ENCODE measurements around the gene HS3ST5. TPM values are rescaled to one million over a fixed set of nuclear protein-coding genes. Genes with fewer than 3 reads are reported as not detected.

The HS3ST5 gene
- total and polyA plus RNA-seq, 2 donors from 2014 or later, result 0.09 TPM; not detected in 1

DNA sequence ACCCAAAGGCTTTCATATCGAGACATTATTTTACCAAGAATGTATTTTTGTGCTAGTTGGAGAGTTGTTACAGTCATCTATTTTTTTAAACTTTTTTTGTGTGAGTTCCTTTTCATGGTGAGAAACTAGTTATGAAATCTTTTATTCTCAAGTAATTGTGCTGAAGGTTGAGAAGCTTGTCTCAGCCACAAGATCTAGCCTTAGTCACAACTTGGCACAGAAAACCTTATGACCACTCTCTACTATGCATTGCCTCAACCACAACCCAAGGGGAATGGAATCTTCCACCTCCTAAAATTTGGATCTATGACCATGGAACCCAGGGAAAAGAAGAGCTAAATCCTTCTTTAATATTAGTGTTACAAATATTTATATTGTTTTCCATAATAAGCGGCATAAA lies 58.5 kb downstream of the HS3ST5 start:
- Histone ChIP-seq H3K4me3 (ENCODE audit: low read length in 3 of 3) (no peak overlapping the region), H3K27me3 (ENCODE audit: control insufficient read depth, insufficient read depth, low read length) (no peaks in the 10 kb centered on the region), H3K9me3 (ENCODE audit: control insufficient read depth in 2 of 3, insufficient read depth in 1 of 3, low read length in 3 of 3) (no peaks in the 10 kb centered on the region), H3K4me1 (ENCODE audit: control insufficient read depth in 2 of 3, insufficient read depth in 2 of 3, low read depth in 1 of 3, low read length in 3 of 3) (no peaks in the 10 kb centered on the region), H3K9ac (ENCODE audit: low read length in 3 of 3) (no peak overlapping the region), H3K27ac (ENCODE audit: low read depth in 2 of 2, low read length in 2 of 2) (no peak overlapping the region), H3K36me3 (ENCODE audit: control insufficient read depth in 2 of 3, insufficient read depth in 3 of 3, low read length in 3 of 3) (no peaks in the 10 kb centered on the region)
- FAIRE-seq (no peak), DNase-seq (no peak)
- TF ChIP-seq, protein P1, sequence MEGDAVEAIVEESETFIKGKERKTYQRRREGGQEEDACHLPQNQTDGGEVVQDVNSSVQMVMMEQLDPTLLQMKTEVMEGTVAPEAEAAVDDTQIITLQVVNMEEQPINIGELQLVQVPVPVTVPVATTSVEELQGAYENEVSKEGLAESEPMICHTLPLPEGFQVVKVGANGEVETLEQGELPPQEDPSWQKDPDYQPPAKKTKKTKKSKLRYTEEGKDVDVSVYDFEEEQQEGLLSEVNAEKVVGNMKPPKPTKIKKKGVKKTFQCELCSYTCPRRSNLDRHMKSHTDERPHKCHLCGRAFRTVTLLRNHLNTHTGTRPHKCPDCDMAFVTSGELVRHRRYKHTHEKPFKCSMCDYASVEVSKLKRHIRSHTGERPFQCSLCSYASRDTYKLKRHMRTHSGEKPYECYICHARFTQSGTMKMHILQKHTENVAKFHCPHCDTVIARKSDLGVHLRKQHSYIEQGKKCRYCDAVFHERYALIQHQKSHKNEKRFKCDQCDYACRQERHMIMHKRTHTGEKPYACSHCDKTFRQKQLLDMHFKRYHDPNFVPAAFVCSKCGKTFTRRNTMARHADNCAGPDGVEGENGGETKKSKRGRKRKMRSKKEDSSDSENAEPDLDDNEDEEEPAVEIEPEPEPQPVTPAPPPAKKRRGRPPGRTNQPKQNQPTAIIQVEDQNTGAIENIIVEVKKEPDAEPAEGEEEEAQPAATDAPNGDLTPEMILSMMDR (IDR thresholded peaks at IDR 0.05; ENCODE audit: borderline replicate concordance, extremely low read depth, insufficient read depth), result no peak
- intact Hi-C loops (cut with DNase I), result no loop called here

DNA sequence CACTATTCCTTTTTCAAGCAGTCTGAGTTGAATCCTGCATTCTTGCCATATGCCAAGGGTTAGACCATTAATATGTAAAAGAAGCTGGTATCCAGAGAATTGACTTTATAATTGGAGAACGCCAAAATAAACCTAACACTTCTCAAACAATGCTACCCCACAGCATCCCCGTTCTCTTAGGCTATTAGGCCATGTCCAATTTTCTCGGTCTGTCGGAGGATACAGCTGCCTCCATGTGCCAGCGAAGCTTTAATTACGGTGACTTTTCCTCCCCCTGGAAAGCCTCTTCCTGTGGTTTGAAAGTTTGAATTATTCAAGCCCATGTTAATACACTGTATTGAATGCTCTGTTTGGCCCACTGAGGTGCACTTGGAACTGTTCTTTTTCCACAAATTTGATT lies 60.5 kb downstream of the HS3ST5 start:
- H3K27me3 ChIP-seq (ENCODE audit: control insufficient read depth, insufficient read depth, low read length), result no peaks in the 10 kb centered on the region
- no peaks in the 10 kb centered on the region for H3K4me1 ChIP-seq (ENCODE audit: control insufficient read depth in 2 of 3, insufficient read depth in 2 of 3, low read depth in 1 of 3, low read length in 3 of 3)
- H3K9me3 ChIP-seq (ENCODE audit: control insufficient read depth in 2 of 3, insufficient read depth in 1 of 3, low read length in 3 of 3), result no peaks in the 10 kb centered on the region
- TF ChIP-seq, protein P1 (IDR thresholded peaks at IDR 0.05; ENCODE audit: borderline replicate concordance, extremely low read depth, insufficient read depth), result no peak
- no peak overlapping the region for H3K27ac ChIP-seq (ENCODE audit: low read depth in 2 of 2, low read length in 2 of 2)
- intact Hi-C loops (cut with DNase I), result no loop called here
- DNase-seq, result peak in 2 of 5 donors; percentile 19 to 24
- FAIRE-seq, result no peak
- no peaks in the 10 kb centered on the region for H3K36me3 ChIP-seq (ENCODE audit: control insufficient read depth in 2 of 3, insufficient read depth in 3 of 3, low read length in 3 of 3)
- no peak overlapping the region for H3K9ac ChIP-seq (ENCODE audit: low read length in 3 of 3)
- H3K4me3 ChIP-seq (ENCODE audit: low read length in 3 of 3), result no peak overlapping the region

DNA sequence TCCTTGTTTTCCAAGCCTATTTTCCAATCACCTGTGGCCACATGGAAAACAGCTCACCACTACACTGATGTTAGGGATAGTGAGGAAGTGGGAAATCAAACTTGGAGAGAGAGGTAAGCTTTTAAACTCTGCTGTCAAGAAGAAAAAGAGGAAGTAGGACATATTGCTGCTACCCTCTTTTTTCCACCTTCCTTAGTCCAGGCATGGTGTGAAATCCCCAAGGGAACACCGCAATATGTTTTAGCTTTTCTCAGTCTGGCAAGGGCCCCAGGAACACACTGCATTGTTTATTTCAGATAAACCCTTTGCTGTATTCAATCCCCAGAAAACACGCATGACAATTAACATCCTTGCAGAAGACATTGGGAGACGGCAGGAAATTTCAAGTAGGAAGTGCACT lies 61.3 kb downstream of the HS3ST5 start:
- FAIRE-seq, result no peak
- DNase-seq, result no peak
- Histone ChIP-seq H3K4me3 (ENCODE audit: low read length in 3 of 3) (no peak overlapping the region), H3K27me3 (ENCODE audit: control insufficient read depth, insufficient read depth, low read length) (no peaks in the 10 kb centered on the region), H3K4me1 (ENCODE audit: control insufficient read depth in 2 of 3, insufficient read depth in 2 of 3, low read depth in 1 of 3, low read length in 3 of 3) (no peaks in the 10 kb centered on the region), H3K36me3 (ENCODE audit: control insufficient read depth in 2 of 3, insufficient read depth in 3 of 3, low read length in 3 of 3) (no peaks in the 10 kb centered on the region), H3K27ac (ENCODE audit: low read depth in 2 of 2, low read length in 2 of 2) (no peak overlapping the region), H3K9ac (ENCODE audit: low read length in 3 of 3) (no peak overlapping the region), H3K9me3 (ENCODE audit: control insufficient read depth in 2 of 3, insufficient read depth in 1 of 3, low read length in 3 of 3) (no peaks in the 10 kb centered on the region)
- intact Hi-C loops (cut with DNase I), result no loop called here
- TF ChIP-seq, protein P1 (IDR thresholded peaks at IDR 0.05; ENCODE audit: borderline replicate concordance, extremely low read depth, insufficient read depth), result no peak
